Activated CD4-positive, alpha-beta T cell treated with anti-CD3 and anti-CD28 coated beads, Interleukin-2, Interleukin-6, amounts not matched to agents 100 ng/mL and 50 ng/mL, durations not matched to agents 16 hours and 8 hours (primary cell): ENCODE data around the gene RERE.

Experiments
- DNase-seq: peaks from one replicate; pipeline ENCODE4 v3.0.0-alpha.2; 2020

The RERE gene

DNA sequence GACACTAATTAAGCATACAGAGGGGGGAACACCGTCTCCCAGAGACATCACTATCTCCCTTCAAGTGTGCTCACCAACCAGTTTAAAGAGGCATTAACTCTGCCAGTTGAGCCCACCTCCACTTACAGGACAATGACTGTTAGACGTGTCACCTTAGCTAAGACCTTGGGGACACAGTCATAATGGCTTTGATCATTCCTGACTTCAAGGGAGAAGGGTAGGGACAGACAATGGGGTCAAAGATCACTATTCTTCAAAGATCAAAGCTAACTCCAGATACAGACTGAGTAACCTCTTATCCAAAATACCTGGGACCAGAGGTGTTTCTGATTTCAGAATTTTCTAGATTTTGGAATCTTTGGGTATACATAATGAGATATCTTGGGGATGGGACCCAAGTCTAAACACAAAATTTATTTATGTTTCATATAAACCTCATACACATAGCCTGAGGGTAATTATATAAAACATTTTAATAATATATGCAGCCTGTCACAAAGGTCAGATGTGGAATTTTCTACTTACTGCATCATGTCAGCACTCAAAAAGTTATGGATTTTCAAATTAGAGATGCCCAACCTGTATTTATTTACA is 253.4 kb downstream of the RERE start:
- no peak for DNase-seq

DNA sequence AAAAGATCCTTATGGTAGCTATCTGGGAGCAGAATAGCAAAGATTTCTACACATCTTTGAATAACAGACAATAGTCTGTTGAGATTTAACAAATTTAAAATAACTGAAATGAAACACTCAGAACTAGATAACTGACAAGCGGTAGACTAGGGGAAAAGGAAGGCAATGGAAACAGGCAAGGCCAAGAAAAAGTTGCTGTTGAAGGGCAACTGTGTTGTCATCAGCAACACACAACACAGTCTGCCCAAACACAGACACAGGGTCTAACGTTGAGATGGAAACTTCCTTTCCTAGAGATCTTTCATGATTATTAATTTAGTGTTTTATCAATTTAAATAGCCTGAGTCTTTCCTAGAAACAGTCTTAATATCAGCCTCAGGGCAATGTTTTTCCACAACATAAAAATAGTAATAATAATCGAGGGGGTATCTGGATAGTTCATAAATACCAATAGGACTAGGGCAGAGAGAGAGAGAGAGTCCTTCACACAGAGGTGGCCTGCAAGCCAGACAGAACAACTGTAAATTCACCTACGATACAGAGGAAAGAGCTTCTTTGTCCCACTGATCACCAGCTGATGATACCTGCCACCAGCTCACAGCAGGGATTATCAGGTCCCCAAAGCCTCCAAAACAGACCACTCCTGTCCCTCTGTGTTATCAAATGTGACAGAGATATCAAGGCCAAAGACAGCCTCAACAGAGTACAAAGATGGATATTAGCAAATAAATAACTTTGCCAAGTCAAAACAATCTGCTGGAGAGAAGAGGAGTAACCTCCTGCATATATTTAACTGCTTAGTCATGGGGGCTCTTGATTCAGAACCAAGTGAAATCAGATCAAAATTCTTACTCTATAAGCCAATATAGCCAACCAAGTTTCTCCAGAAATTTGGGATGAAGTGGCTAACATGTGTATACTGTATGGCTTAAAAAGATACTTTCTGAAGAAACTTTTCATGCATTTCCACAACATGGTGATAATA is 254.3 kb downstream of the RERE start:
- no peak for DNase-seq

DNA sequence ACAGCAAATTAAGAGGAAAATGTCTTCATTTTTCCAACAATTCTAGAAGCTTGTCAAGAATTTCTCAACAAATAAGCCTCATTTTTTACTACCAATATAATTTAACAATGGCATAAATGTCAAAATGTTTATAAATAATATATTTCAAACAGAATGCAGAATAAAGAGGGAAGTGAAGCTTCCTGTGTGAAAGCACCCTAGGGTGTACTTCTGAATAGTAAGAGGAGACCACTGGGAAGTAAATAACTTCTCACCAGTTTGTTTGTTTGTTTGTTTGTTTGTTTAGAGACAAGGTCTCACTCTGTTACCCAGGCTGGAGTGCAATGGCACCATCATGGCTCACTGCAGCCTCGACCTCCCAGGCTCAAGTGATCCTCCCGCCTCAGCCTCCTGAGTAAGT is 255.2 kb downstream of the RERE start:
- DNase-seq = no peak

DNA sequence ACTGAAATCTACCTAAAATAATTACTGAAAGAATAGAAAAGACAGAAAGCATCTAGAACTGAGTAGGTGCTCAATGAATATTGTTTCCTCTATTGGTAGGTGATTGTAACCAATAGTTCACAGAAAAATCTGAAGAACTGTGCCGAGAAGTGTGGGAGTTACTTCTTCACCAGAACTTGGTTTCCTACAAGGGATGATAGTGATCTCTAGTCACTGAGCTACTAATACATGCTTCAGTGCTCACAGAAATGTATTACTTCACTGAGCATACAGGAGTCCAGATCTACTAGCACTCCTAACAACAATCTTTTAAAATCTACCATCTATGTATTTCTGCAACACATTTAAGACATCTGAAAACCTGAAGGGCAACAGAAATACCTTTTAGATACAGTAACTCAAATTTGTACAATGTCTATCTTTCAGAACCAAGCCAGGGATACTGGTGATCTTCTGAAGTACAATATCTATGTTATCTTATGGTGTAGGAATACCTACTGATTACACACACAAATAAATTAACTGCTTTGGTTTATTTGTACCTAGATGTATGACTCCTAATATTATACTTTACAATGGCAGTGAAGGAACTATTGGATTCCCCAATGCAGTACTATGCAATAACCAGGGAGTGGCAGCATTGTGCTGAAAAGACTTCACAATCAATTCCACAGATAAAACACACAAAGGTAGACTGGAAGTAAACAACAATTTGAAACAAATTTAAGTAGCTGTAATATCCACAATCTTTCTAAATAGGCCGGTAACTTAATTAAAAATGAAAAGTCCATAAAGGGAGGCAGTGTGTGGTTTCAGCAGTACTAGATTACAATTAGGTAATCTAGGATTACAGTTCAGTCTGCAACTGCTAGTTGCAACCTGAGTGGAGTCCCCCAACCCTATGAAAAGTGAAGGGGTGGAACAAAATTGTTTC is 256.6 kb downstream of the RERE start:
- DNase-seq = peak; percentile 67

DNA sequence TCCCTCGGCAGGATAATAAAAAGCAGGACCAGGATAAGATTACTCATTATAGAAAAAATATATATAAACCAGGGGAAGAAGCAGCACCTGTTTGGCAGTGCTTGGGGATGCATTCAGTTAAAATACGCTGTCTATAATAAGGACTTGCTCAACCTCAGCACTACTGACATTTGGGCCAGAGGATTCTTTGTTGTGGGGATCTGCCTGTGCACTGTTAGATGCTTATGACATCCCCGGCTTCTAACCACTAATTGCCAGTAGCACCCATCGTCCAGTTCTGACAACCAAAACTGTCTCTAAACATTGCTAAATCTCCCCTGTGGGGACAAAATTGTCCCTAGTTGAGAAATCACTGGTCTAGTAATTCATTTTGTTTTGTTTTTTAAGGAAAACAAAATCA is 257.4 kb downstream of the RERE start:
- no peak for DNase-seq

DNA sequence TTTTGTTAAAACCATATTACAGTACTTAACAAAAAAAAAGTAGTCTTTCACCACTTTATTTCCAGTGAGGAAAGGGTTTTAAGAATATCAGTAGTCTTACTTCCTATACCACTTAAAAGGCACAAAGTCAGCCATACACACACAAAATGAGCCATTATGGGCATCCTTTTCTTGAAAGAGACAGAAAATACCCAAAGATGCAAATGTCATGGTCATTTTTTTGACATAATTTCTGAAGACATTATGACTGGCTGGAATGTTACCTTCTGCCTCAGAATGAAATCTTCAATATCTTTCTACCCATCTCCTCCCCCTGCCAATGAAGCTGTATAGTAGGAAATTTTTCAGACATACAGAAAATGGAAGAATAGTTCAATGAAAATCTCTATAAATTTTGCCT is 261.9 kb downstream of the RERE start:
- peak; percentile 31 for DNase-seq

DNA sequence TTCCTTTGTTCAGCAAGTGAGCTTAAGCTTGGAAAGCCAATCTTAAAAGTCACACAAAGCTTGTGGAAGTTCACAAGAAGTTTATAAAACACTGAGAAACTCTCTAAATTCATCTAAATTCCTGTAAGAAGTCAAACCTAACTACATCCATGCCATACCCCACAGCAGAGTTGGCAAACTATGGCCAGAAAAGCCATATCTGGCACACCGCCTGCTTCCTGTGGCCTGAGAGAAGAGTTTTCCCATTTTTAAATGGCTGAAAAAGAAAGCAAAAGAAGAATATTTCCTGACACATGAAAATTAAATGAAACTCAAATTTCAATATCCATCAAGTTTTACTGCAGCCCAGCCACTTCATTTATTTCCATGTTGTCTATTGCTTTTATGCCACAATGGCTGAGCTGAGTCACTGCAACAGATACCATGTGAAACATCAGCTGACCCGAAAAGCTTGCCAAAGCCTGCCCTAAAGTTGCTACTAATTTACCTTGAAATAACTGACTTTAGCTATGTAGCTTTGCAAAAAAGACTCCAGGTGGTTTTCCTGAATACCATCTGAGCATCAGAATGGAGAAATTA is 262.4 kb downstream of the RERE start:
- DNase-seq = peak; percentile 50

DNA sequence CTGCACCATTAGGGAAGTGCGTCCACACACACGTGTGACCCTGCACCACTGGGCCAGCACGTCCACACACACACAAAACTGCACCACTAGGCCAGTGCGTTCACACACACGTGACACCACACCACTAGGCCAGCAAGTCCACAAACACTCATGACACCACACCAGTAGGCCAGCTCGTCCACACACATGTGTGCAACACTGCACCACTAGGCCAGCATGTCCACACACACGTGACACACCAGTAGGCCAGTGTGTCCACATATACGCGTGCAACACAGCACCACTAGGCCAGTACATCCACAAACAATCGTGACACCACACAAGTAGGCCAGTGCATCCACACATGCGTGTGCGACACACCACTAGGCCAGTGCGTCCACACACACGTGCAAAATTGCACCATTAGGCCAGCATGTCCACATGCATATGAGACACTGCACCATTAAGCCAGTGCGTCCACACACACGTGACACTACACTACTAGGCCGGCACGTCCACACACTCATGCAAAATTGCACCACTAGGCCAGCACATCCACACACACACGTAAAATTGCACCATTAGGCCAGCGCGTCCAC is 264.5 kb downstream of the RERE start:
- no peak for DNase-seq

DNA sequence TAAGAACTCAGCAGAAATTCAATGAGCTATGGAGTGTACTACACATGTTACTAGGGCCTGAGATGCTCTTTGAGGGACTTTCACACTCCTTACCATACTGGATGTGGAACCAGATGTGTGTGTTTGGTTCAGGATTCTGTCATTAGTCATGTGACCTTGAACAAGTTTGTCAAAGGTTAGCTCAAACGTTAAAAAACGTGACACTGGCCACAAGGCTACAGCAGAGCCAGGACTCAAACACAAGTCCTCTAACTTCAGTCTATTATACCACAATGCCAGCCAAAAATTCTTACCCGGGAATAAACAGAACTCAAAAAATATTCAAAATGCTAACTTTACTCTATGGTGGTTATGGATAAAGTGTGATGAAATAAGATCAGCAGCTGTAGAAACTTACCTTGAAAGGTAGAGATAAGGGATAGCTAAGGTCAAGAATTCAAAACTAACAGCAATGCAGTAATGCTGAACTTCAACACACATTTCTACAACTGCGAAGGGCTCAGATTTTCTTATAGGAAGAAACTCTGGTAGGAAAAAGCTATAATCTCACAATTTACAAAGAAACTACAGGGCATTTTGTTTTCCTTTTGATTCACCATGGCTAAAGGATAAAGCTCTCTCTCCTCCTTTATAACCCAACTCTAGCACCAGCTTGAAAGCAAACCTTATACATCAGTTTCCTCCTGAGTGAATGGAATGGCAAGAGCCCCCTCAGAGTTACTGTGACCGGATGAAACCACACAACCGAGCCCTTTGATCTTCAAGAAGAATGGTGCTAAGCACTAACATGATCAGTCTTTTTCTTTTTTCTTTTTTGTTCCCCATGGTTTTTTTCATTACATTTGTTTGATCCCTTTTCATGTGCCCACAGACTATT is 265.6 kb downstream of the RERE start:
- DNase-seq = no peak

DNA sequence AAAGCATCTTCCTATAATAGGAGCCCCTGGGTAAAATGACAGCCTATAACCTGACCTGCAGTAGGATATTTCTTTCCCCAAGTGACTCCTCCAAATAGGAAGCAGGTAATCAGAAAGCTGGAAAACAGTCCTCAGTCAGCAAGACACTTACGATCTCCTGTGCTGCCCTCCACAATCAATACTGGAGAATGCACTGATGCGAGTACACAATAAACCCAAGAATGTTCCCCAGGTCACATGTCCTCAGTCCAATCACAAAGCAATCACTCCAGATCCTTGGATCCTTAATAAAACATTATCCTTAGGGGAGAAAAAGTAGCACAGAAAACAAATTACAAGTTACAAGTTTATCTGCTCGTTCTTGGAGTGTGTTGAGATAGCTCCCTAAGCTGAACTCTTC is 266.4 kb downstream of the RERE start:
- no peak for DNase-seq

DNA sequence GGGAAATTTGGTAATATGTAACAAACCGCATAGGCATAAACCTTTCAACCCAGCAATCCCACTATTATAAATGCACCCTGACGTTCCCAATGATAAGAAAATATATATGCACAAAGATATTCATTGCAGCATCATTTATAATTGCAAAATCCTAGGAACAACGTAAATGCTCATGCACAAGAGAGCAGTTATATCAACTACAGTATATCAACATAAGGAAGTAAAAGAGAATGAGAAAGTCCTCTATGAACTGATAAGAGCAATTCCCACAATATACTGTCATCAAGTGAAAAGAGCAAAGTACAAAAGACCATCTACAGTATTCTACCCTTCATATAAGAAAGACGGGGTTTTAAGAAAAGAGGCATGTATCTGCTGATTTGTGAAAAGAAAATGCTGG is 269.6 kb downstream of the RERE start:
- no peak for DNase-seq

DNA sequence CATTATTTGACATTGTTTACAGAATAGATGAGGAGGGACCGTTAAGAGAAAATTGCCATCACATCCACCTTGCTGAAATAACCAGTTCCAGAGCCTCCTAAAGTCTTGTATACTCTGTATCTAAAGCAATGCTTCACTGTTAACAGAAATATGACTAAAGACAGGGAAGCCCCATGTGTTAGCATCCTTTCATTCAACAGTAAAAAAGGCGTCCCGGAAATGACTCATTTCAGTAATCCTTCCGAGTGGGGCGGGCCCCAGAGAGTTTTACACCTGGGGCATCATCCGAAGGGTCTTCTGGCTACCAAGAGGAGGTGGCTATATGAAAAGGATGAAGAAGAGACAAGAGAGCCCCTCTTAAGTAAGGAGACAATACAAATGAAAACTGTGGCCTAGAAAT is 272.4 kb downstream of the RERE start:
- peak; percentile 78 for DNase-seq

DNA sequence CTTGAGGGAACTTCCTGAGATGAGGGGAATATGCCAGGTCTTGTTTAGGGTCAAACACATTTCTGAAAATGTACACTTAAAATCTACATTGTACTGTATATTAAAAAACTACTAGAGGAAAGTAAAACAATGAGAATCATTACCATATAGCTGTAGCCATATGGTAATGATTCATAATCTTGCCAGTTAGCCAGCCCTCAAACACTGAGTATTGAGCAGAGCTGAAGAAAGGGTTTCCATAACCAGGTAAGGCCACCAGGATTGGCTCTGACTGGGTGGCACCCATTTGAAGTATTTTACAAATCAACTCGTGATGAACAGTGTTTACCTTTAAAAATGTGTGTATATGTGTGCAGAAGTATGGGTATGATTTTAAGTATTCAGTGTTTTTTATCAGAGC is 272.8 kb downstream of the RERE start:
- DNase-seq = peak; percentile 42

DNA sequence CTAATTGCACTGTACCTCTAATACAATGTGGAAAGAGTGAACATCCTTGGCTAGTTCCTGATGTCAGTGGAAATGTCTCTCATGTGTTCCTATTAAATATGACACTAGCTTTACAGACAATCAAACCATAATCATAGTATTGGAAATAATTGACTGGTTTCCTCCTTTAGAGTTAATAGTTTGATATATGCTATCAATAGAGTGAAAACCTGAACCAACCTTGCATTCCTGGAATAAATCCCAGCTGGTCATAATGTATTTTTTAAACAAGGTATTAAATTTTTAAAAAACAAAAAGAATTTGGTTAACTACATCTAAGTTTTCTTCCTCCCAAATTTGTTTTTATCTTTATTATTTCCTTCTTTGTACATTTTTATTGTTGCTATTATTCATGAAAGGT is 273.5 kb downstream of the RERE start:
- DNase-seq = no peak

DNA sequence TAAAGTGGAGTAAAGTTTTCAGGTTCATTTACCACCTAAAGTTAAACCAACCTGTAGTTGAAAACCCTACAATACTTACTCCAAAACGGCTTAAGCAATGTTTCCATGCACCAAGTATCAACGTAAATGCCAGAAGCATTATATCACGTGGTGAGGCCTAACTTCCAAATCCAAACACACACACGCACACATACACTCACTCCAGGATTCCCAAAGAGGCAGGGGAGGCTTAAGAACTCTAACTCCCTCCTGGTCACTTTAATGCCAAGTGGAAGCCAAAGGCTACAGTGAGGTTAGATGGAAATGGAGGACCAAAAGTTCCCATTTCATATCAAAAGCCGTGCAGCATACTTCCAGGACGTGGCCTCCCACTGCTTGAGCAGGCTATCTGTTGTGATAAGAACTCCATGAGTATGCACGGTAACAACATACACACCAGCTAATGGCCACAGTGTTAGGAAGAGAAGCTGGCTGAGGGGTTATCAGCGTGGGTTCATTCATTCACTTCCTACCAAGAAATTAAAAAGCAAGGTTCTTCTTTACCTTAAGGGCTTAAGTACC is 275.4 kb downstream of the RERE start:
- no peak for DNase-seq

DNA sequence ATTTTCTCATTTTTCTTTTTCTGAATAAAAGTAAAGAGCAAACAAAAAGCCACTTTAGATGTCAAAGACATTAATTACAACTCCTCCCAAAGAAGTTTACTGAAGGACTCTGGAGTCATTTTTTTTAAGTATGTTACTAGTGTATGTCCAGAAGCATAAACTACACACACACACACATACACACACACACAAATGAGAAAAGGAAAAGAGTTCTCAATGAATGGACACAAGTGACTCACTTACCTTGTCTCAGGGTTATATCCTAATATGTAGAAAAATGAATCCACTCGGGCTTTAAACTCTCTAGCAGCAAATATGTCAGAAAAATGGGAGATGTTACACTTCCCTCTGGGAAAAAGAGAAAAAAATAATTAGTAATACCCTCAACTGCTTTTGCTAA is 276.5 kb downstream of the RERE start:
- no peak for DNase-seq

DNA sequence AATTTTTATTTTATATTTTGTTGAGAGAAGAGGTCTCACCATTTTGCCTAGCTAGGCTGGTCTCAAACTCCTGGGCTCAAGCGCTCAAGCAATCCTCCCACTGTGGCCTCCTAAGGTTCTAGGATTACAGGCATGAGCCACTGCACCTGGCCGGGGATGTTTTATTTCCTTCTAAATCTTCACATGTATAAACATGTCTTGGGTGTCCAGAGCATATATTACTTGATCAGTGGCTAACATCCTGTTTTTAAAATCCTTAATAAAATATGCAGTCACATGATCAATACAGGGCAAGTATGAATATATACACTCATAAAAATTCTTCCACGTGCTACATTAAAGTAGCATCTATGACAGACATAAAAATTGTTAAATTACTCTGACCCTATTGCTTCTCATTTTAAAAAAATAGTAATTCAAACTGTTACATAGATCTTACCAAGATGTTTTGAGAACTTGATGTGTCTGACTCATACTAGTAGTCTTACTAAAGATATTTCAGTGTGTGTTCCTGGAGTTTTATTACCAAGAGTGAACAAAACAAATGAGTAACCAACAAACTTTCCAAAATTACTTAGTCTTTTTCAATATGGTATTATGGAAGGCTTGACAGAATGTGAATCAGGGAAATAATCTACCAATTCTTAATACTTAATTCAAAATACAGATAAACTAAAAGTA is 277.0 kb downstream of the RERE start:
- peak; percentile 61 for DNase-seq

DNA sequence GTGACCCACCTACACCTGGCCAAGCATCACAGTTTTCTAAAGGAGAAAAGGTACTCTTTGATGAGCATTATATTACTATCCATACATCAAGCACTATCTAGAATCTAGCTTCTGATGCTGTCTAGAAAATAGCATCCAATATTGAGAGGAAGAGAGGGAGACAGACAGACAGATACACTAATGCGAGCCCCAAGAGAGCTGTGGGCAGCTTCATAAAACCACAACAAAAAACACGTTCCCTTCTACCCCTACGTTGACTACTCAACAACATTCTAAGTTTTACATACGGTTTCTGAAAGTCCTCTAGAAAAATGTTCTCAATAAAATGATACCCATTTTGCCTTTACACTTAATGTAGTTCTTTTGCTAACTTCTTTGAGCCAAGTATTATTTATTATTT is 277.8 kb downstream of the RERE start:
- DNase-seq = no peak

DNA sequence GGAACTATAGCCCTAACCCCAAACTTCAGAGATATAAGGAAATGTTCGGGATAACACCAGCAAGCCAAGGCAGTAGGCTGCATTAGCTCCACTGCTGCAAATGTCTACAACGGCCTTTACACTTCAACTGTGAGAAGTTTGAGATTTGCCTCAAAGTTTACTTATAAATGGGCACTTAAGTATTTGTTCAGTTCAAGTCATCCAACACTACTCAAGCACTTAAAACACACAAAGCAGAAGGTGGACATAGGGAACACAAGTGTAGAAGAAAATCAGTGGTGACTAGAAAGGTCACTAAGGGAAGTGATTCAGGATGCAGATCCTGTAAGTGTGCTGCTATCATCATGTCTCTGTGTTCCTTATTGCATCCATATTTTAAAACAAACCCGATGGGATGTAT is 278.9 kb downstream of the RERE start:
- DNase-seq = no peak

DNA sequence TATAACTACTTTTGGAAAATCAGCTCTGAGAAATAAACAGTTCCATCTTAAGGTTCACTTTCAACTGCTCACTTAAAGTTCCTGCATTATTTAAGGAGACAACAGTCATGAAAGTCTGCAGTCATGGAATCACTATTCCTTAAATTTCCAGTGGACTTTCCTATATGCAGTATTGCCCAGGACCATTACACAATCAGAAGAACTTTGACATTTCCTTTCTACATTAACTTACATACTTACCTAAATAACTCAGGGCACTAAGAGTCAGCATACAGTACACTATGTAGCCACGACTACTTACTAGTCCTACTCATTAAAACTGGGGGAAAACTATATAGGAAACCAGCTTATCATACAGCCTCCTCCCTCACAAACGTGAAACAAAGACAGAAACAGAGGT is 279.4 kb downstream of the RERE start:
- DNase-seq = no peak

DNA sequence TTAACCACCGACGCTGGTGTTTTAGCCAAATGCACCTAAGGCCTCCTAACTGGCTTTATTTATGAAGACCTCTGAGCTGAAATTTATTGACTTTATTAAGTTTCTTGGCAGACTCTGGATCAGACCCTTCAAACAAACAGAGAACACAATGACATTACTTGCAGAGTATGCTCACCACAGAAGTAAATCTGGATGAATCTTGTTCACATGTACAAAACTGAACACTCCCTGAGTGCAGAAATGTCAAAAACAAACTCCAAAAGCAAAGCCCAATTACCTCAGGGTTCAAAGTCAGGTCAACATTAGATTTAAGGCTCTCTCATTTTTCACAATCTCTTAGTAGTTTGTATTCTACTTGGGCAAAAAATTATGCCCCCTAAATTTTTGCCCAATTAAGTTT is 280.9 kb downstream of the RERE start:
- no peak for DNase-seq
